ENCODE data around the gene LRRC8B. TPM values are rescaled to one million over a fixed set of nuclear protein-coding genes. Genes with fewer than 3 reads are reported as not detected.
"Not testable (repeated sequence)": the region's sequence is repeated elsewhere in the genome, so short reads cannot be mapped to it uniquely, and the experiment has no call there.

The LRRC8B gene
- total RNA-seq, 2 experiments from 2014 or later, result 4.4 to 9.9 TPM

- H3K27ac ChIP-seq (ENCODE audit: low read depth, low read length, poor library complexity, severe bottlenecking), result no peak overlapping the region
- ChIA-PET POLR2A (interaction anchor here (0.5 to 1.0 kb wide), 2 partner anchors 10 to 123 kb away, joined by 3 read pairs; no protein-coding TSS in a partner anchor), CTCF (ENCODE audit: unreplicated experiment) (no interaction called here)
- H4K20me1 ChIP-seq (ENCODE audit: insufficient read depth, low read length), result no peaks in the 10 kb centered on the region
- no peak overlapping the region for H3K4me2 ChIP-seq (ENCODE audit: low read length)
- H2AFZ ChIP-seq (ENCODE audit: low read length), result no peak overlapping the region
- H3K36me3 ChIP-seq (ENCODE audit: insufficient read depth, low read length), result no peaks in the 10 kb centered on the region
- intact Hi-C loops (cut with micrococcal nuclease; ENCODE audit: unreplicated experiment), result no loop called here
- no TSS peak for BruUV-seq (replicated peaks)
- no peak for DNase-seq (ENCODE audit: low spot score)
- H3K79me2 ChIP-seq (ENCODE audit: insufficient read depth, low read depth, low read length), result peaks cover 10% of the 10 kb centered on the region; the same call in 1 of the 2 replicates
- H3K4me1 ChIP-seq (ENCODE audit: insufficient read depth, low read length, poor library complexity, severe bottlenecking), result no peaks in the 10 kb centered on the region
- H3K4me3 ChIP-seq (ENCODE audit: low read depth, low read length, poor library complexity, severe bottlenecking), result no peak overlapping the region
- H3K9me3 ChIP-seq (ENCODE audit: low read length), result no peaks in the 10 kb centered on the region
- H3K9me2 ChIP-seq (ENCODE audit: insufficient read depth, low read length), result no peaks in the 10 kb centered on the region
- no peak for TF ChIP-seq EZH2phosphoT487 (IDR thresholded peaks at IDR 0.05; ENCODE audit: borderline replicate concordance, low read depth, low read length)
- no peak for TF ChIP-seq CTCF (conservative IDR thresholded peaks at IDR 0.05; ENCODE audit: low read length)
Observed at GRCh38 chr1:89542345-89542744, 17.7 kb downstream of the LRRC8B start.

- DNase-seq (ENCODE audit: low spot score); H2AFZ ChIP-seq (ENCODE audit: low read length); H3K36me3 ChIP-seq (ENCODE audit: insufficient read depth, low read length); H3K9me3 ChIP-seq (ENCODE audit: low read length); H3K27ac ChIP-seq (ENCODE audit: low read depth, low read length, poor library complexity, severe bottlenecking); H3K4me1 ChIP-seq (ENCODE audit: insufficient read depth, low read length, poor library complexity, severe bottlenecking); H4K20me1 ChIP-seq (ENCODE audit: insufficient read depth, low read length); H3K9me2 ChIP-seq (ENCODE audit: insufficient read depth, low read length); intact Hi-C loops (cut with micrococcal nuclease; ENCODE audit: unreplicated experiment); H3K4me2 ChIP-seq (ENCODE audit: low read length); BruUV-seq (replicated peaks); CTCF ChIA-PET (ENCODE audit: unreplicated experiment); H3K4me3 ChIP-seq (ENCODE audit: low read depth, low read length, poor library complexity, severe bottlenecking): not testable (repeated sequence)
- H3K79me2 ChIP-seq (ENCODE audit: insufficient read depth, low read depth, low read length), result peaks cover 10% of the 10 kb centered on the region; the same call in 1 of the 2 replicates
- POLR2A ChIA-PET, result interaction anchor here (1.2 kb wide), 1 partner anchor 8 kb away, joined by 3 read pairs; no protein-coding TSS in a partner anchor
Observed at GRCh38 chr1:89543632-89544031, 19.0 kb downstream of the LRRC8B start.

- CTCF ChIA-PET (ENCODE audit: unreplicated experiment), result no interaction called here
- POLR2A ChIA-PET, result interaction anchor here (0.6 to 1.0 kb wide), 2 partner anchors 34 to 527 kb away, joined by 3 to 4 read pairs; no protein-coding TSS in a partner anchor
- BruUV-seq (replicated peaks), result no TSS peak
- Histone ChIP-seq H3K9me2 (ENCODE audit: insufficient read depth, low read length) (no peaks in the 10 kb centered on the region), H3K4me1 (ENCODE audit: insufficient read depth, low read length, poor library complexity, severe bottlenecking) (no peaks in the 10 kb centered on the region), H3K9me3 (ENCODE audit: low read length) (no peaks in the 10 kb centered on the region), H3K79me2 (ENCODE audit: insufficient read depth, low read depth, low read length) (peaks cover 10% of the 10 kb centered on the region; the same call in 1 of the 2 replicates), H3K36me3 (ENCODE audit: insufficient read depth, low read length) (no peaks in the 10 kb centered on the region), H3K4me2 (ENCODE audit: low read length) (no peak overlapping the region), H4K20me1 (ENCODE audit: insufficient read depth, low read length) (no peaks in the 10 kb centered on the region), H3K27ac (ENCODE audit: low read depth, low read length, poor library complexity, severe bottlenecking) (no peak overlapping the region), H2AFZ (ENCODE audit: low read length) (no peak overlapping the region), H3K4me3 (ENCODE audit: low read depth, low read length, poor library complexity, severe bottlenecking) (no peak overlapping the region)
- no peak for DNase-seq (ENCODE audit: low spot score)
- intact Hi-C loops (cut with micrococcal nuclease; ENCODE audit: unreplicated experiment), result no loop called here
- TF ChIP-seq EZH2phosphoT487 (IDR thresholded peaks at IDR 0.05; ENCODE audit: borderline replicate concordance, low read depth, low read length), result no peak
- TF ChIP-seq CTCF (conservative IDR thresholded peaks at IDR 0.05; ENCODE audit: low read length), result no peak
Observed at GRCh38 chr1:89545264-89546038, 20.8 kb downstream of the LRRC8B start.

All from OCI-LY7 (cell line).